GM18502 (cell line): Measurements from ENCODE around the gene SLC6A13.

Experiments used
- ATAC-seq: cut with Tn5 transposase; IDR thresholded peaks from one replicate; pipeline ENCODE4 v1.9.1; 2021; ENCODE audit warnings: mild to moderate bottlenecking; ENCODE audit not compliant: unreplicated experiment, poor library complexity

The SLC6A13 gene

DNA sequence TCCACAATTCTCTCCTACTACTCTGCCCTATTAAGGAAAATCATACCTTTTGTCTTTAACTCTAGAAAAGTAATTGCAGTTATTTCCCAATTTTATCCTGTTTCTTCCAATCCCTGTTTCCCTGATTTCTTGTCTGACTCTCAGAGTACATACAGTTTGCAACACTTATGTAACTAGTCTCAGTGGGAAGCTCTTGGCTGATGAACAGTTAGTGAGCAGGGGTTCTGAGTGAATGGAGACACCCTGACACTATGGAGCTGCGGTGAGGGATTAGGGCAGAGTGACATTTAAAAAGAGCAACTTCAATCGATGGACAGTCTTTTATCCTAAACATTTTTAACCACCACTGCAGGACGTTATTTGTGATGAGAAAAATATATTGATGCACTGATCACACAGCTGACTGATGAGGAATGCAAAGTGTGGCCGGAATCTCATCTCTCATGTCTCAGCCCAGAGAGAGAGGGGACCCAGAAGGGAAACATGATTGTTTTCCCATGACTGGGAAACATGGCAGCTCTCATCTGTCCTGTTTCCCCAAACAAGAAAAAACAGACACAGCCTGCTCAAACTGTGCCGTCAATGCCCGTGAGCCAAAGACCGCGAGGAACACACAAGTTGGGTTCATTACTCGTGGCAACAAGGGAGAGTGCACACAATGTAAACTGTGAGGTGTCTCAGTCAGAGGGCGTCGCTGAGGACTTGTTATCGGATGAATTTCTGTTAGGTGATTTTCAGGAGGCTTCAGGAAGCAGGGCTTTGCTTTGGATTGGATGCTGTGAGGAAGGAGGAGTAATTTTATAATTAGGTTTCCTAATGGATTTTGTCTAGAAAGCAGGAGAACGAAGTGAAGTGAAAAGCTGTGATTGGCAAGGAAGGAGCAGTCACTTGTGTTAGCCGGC is 5.2 kb upstream of the SLC6A13 start:
- no peak for ATAC-seq

GRCh38 chr12:265096-265495 is 2.5 kb upstream of the SLC6A13 start:
- ATAC-seq: no peak

DNA sequence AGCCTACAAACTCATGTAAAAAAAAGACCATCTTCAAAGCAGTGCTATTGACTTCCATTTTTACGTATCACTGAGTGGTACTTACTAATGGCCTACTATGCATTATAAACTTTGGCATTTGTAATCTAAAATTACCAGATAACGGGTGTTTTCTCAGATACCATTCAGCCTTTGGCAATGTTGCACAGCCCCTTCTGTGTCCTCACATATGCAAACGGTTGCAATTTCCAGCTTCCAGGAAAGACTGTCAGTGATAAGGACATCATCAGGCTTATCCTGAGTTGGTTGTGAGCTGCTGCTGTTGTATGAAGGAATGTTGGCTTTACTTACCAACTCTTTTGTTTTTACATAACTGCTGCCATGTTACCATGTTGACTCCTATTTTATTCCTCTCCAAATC is 1.6 kb upstream of the SLC6A13 start:
- no peak for ATAC-seq

DNA sequence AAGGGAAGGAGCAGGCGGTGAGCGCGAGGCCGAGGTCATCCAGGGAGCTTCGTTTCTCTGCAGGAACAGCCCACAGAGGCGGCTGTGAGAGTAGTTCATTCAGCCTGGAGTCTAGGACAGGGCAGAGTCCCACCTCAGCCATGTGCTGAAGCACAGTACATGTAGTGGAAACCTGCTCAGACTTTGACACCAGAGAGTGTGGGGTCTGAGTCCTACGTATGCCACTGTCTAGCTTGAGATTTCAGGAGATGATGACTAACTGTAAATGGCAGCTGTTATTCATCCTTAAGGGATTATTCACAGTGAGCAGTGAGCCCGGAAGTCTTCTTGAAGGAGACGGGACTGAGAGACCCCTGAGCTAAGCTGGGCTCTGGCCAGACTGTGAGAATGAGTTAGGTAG is 938 bp upstream of the SLC6A13 start:
- ATAC-seq: no peak

GRCh38 chr12:262113-262512 is 523 bp downstream of the SLC6A13 start:
- no peak for ATAC-seq

- ATAC-seq: no peak
These were observed 4.9 kb downstream of the SLC6A13 start for GRCh38 chr12:257521-258321.

DNA sequence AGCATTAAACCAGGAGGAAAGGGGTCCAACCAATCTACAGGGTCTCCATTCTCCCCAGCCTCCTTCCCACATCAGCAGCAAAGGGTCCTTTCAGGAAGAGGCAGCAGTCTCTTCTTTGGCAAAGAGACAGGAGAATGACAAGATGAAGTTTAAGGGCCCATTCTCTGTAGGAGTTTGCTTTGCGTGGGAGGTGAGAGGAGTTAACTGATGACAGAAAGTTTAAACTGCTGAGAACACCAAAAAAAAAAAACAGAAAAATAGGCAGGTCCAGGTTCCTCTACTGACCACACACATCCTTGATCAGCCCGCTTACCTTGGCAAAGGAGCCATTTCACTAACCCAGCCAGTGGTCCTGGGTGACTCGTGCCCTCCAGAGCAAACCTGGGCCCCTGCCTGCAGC is 5.7 kb downstream of the SLC6A13 start:
- no peak for ATAC-seq

DNA sequence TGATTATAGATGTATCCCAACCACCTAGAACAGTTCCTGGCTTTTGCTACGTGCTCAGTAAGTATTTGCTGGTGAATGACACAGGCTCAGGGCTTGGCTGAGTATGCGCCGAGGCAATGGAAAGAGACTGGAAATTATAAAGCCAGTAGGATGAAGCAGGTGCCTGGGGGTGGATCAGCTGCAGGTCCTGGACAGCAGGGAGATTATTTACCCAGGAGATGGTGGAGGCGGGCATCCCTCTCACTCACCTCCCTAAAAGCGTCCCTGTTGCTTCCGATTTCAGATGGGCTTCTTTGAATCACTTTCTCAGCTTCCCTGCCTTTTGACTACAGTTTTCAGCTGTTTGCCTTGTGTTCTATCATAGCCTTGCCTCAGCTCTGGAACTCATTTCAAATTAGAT is 6.4 kb downstream of the SLC6A13 start:
- ATAC-seq: no peak

DNA sequence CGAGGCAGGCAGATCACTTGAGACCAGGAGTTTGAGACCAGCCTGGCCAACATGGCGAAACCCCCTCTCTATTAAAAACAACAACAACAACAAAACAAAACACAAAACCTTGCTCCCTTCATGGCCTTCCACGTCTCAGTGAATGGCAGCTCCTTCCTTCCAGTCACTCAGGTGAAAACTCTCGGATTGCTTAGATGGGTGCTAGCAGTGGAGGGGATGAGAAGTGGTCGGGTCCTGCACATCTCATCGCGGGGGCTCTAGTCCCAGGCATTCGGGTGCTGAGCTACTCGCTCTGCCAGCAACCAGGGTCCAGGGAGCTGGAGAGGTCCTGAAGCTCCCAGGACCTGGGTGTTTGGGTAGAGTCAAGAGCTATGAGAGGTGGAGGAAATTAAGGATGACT is 7.7 kb downstream of the SLC6A13 start:
- no peak for ATAC-seq

DNA sequence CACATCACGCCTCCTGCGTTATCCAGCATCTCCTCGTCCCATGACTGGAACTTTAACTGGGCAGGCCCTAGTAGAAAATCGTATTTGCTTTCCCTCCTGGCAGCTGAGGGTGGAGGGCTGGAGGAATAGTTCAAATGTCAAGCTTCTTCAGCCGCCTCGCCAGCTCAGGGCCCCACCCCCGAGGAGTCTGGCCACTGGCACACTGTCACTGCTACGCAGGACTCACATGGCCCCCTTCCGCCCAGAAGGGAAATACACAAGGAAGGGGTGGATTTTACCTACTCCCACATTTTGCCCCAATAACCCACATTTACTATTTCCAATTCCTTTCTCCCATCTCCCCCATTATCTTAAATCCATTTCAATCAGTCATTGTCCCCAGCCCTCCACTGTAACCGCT is 8.6 kb downstream of the SLC6A13 start:
- ATAC-seq: no peak

DNA sequence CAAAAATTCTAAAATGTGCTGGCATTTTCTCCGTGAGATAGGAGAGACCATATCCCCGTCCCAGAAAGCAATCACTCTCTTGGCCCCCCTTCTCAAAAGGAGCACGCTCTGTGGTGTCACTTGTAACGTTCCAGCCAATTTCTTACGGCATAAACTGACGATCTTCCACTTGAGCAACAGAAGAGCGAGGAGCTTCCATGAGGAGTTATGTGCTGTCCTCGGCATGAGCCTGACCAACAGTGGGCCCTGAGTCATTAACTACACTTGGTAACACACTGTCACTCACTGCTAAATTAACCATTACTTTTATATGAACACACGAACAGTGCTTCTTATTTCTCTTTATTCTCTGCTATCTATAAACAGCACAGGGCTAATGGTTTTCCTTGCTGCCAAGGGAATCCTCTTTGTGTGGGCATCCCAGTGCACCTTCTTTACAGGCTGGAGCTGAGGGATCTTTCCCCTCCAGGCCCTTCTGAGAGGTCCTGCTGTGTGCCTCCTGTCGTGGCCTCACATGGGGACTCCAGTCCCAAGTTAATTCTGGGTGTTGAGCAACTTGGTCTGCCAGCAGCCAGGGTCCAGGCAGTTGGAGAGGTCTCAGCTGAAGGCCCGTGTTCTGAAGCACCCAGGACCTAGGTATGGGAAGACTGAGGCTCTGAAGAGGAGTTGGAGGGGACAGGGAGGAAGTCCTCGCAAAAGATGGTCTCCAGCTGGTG is 9.4 kb downstream of the SLC6A13 start:
- no peak for ATAC-seq

DNA sequence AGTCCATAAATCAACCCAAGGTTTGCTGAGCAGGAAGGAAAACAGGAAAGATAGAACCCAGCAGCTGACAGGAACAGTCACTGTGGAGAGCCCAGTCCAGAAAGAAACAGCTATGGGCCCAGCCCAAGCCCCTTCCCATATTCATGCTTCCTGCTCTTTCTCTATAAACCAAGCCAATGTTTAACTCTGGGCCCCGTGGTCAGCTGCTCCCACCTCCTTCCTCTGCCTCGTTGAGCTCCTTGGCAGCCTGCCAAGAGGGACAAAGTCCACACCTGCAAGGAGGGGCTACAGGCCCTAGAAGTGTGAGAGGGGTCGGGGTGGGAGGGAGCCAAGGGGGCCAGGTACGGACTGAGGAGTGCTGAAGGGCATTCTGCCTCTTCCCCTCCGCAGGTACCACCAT is 10.0 kb downstream of the SLC6A13 start:
- ATAC-seq: no peak

- no peak for ATAC-seq
These were observed 15.4 kb downstream of the SLC6A13 start for GRCh38 chr12:247271-247670.

DNA sequence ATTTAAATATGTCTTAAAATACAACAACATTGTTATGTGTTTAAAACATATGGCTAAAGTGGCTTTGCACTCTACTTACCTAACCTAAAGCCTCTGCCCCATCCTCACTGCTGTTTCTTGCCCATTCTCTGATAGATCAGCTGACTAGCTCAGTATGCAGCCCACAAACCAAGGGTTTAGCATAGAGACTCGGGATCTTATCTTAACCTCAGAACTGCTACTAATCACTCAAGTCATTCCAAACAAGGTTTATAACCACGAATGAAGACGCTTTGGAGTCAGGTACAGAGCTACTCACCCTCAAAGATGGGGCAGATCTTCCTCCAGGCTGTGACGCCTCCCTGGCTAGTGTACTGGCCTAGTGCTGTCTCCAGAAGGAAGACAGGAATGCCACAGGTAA is 19.3 kb downstream of the SLC6A13 start:
- no peak for ATAC-seq

DNA sequence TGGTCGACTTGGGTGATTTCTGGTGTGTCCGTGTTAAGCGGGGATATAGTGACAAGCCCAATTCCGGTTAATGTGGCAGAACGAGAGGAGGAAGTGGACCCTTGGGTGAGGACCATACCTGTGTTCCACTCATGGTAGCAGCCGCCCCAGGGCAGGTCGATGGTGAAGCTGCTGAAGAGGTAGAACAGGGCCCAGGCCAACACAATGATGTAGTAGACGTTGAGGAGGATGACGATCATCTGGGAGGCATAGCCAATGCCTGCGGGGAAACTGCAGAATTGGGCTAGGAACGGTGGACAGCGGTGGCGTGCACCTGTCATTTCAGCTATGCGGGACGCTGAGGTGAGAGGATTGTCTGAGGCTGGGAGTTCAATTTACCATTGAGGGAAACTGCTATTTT is 20.1 kb downstream of the SLC6A13 start:
- ATAC-seq: no peak

- no peak for ATAC-seq
These were observed 21.4 kb downstream of the SLC6A13 start for GRCh38 chr12:241266-241665.

- no peak for ATAC-seq
These were observed 22.1 kb downstream of the SLC6A13 start for GRCh38 chr12:240566-240965.

GRCh38 chr12:238736-239398 is 23.8 kb downstream of the SLC6A13 start:
- no peak for ATAC-seq

- ATAC-seq: no peak
These were observed 24.5 kb downstream of the SLC6A13 start for GRCh38 chr12:238116-238515.

GRCh38 chr12:237026-237815 is 25.4 kb downstream of the SLC6A13 start:
- ATAC-seq: no peak
